ENCODE data around the gene LRRN3.

Gene LRRN3

GRCh38 chr7:111126987-111127386 is 36.1 kb downstream of the LRRN3 start:
- Histone ChIP-seq H3K9me3 (ENCODE audit: control insufficient read depth in 1 of 2, low read length in 2 of 2) (no peaks in the 10 kb centered on the region), H3K4me1 (ENCODE audit: control insufficient read depth in 1 of 2, insufficient read depth in 2 of 2, low read length in 2 of 2) (no peaks in the 10 kb centered on the region), H3K36me3 (ENCODE audit: control insufficient read depth in 1 of 2, insufficient read depth in 2 of 2, low read length in 2 of 2) (no peaks in the 10 kb centered on the region), H3K4me3 (ENCODE audit: low read depth in 1 of 2, low read length in 2 of 2) (no peak overlapping the region), H3K27me3 (ENCODE audit: control insufficient read depth in 1 of 2, insufficient read depth in 2 of 2, low read length in 2 of 2) (no peaks in the 10 kb centered on the region), H3K9ac (ENCODE audit: low read depth in 1 of 2, low read length in 2 of 2) (no peak overlapping the region), H3K27ac (ENCODE audit: low read depth, low read length) (no peak overlapping the region)

- H3K4me3 ChIP-seq (ENCODE audit: low read depth in 1 of 2, low read length in 2 of 2): no peak overlapping the region
- H3K27me3 ChIP-seq (ENCODE audit: control insufficient read depth in 1 of 2, insufficient read depth in 2 of 2, low read length in 2 of 2): no peaks in the 10 kb centered on the region
- no peaks in the 10 kb centered on the region for H3K9me3 ChIP-seq (ENCODE audit: control insufficient read depth in 1 of 2, low read length in 2 of 2)
- H3K4me1 ChIP-seq (ENCODE audit: control insufficient read depth in 1 of 2, insufficient read depth in 2 of 2, low read length in 2 of 2): no peaks in the 10 kb centered on the region
- no peak overlapping the region for H3K9ac ChIP-seq (ENCODE audit: low read depth in 1 of 2, low read length in 2 of 2)
- H3K27ac ChIP-seq (ENCODE audit: low read depth, low read length): no peak overlapping the region
- no peaks in the 10 kb centered on the region for H3K36me3 ChIP-seq (ENCODE audit: control insufficient read depth in 1 of 2, insufficient read depth in 2 of 2, low read length in 2 of 2)
These were observed 38.5 kb downstream of the LRRN3 start for GRCh38 chr7:111129435-111129834.

GRCh38 chr7:111132833-111133232 is 41.9 kb downstream of the LRRN3 start:
- Histone ChIP-seq H3K9me3 (ENCODE audit: control insufficient read depth in 1 of 2, low read length in 2 of 2) (no peaks in the 10 kb centered on the region), H3K27me3 (ENCODE audit: control insufficient read depth in 1 of 2, insufficient read depth in 2 of 2, low read length in 2 of 2) (no peaks in the 10 kb centered on the region), H3K9ac (ENCODE audit: low read depth in 1 of 2, low read length in 2 of 2) (no peak overlapping the region), H3K27ac (ENCODE audit: low read depth, low read length) (no peak overlapping the region), H3K36me3 (ENCODE audit: control insufficient read depth in 1 of 2, insufficient read depth in 2 of 2, low read length in 2 of 2) (no peaks in the 10 kb centered on the region), H3K4me3 (ENCODE audit: low read depth in 1 of 2, low read length in 2 of 2) (no peak overlapping the region), H3K4me1 (ENCODE audit: control insufficient read depth in 1 of 2, insufficient read depth in 2 of 2, low read length in 2 of 2) (no peaks in the 10 kb centered on the region)

GRCh38 chr7:111137296-111138192 is 46.6 kb downstream of the LRRN3 start:
- Histone ChIP-seq H3K4me1 (ENCODE audit: control insufficient read depth in 1 of 2, insufficient read depth in 2 of 2, low read length in 2 of 2) (no peaks in the 10 kb centered on the region), H3K4me3 (ENCODE audit: low read depth in 1 of 2, low read length in 2 of 2) (no peak overlapping the region), H3K9me3 (ENCODE audit: control insufficient read depth in 1 of 2, low read length in 2 of 2) (no peaks in the 10 kb centered on the region), H3K27me3 (ENCODE audit: control insufficient read depth in 1 of 2, insufficient read depth in 2 of 2, low read length in 2 of 2) (no peaks in the 10 kb centered on the region), H3K9ac (ENCODE audit: low read depth in 1 of 2, low read length in 2 of 2) (no peak overlapping the region), H3K36me3 (ENCODE audit: control insufficient read depth in 1 of 2, insufficient read depth in 2 of 2, low read length in 2 of 2) (no peaks in the 10 kb centered on the region), H3K27ac (ENCODE audit: low read depth, low read length) (no peak overlapping the region)

- Histone ChIP-seq H3K4me3 (ENCODE audit: low read depth in 1 of 2, low read length in 2 of 2) (no peak overlapping the region), H3K9ac (ENCODE audit: low read depth in 1 of 2, low read length in 2 of 2) (no peak overlapping the region), H3K4me1 (ENCODE audit: control insufficient read depth in 1 of 2, insufficient read depth in 2 of 2, low read length in 2 of 2) (no peaks in the 10 kb centered on the region), H3K27me3 (ENCODE audit: control insufficient read depth in 1 of 2, insufficient read depth in 2 of 2, low read length in 2 of 2) (no peaks in the 10 kb centered on the region), H3K27ac (ENCODE audit: low read depth, low read length) (no peak overlapping the region), H3K9me3 (ENCODE audit: control insufficient read depth in 1 of 2, low read length in 2 of 2) (no peaks in the 10 kb centered on the region), H3K36me3 (ENCODE audit: control insufficient read depth in 1 of 2, insufficient read depth in 2 of 2, low read length in 2 of 2) (no peaks in the 10 kb centered on the region)
These were observed 47.3 kb downstream of the LRRN3 start for GRCh38 chr7:111138193-111138569.

GRCh38 chr7:111138586-111138985 is 47.7 kb downstream of the LRRN3 start:
- no peaks in the 10 kb centered on the region for H3K9me3 ChIP-seq (ENCODE audit: control insufficient read depth in 1 of 2, low read length in 2 of 2)
- H3K9ac ChIP-seq (ENCODE audit: low read depth in 1 of 2, low read length in 2 of 2): no peak overlapping the region
- no peak overlapping the region for H3K27ac ChIP-seq (ENCODE audit: low read depth, low read length)
- no peaks in the 10 kb centered on the region for H3K36me3 ChIP-seq (ENCODE audit: control insufficient read depth in 1 of 2, insufficient read depth in 2 of 2, low read length in 2 of 2)
- H3K27me3 ChIP-seq (ENCODE audit: control insufficient read depth in 1 of 2, insufficient read depth in 2 of 2, low read length in 2 of 2): no peaks in the 10 kb centered on the region
- H3K4me3 ChIP-seq (ENCODE audit: low read depth in 1 of 2, low read length in 2 of 2): no peak overlapping the region
- H3K4me1 ChIP-seq (ENCODE audit: control insufficient read depth in 1 of 2, insufficient read depth in 2 of 2, low read length in 2 of 2): no peaks in the 10 kb centered on the region

GRCh38 chr7:111140091-111140865 is 49.4 kb downstream of the LRRN3 start:
- Histone ChIP-seq H3K4me3 (ENCODE audit: low read depth in 1 of 2, low read length in 2 of 2) (no peak overlapping the region), H3K9me3 (ENCODE audit: control insufficient read depth in 1 of 2, low read length in 2 of 2) (no peaks in the 10 kb centered on the region), H3K36me3 (ENCODE audit: control insufficient read depth in 1 of 2, insufficient read depth in 2 of 2, low read length in 2 of 2) (no peaks in the 10 kb centered on the region), H3K27me3 (ENCODE audit: control insufficient read depth in 1 of 2, insufficient read depth in 2 of 2, low read length in 2 of 2) (no peaks in the 10 kb centered on the region), H3K4me1 (ENCODE audit: control insufficient read depth in 1 of 2, insufficient read depth in 2 of 2, low read length in 2 of 2) (no peaks in the 10 kb centered on the region), H3K27ac (ENCODE audit: low read depth, low read length) (no peak overlapping the region), H3K9ac (ENCODE audit: low read depth in 1 of 2, low read length in 2 of 2) (no peak overlapping the region)

GRCh38 chr7:111145472-111145871 is 54.5 kb downstream of the LRRN3 start:
- Histone ChIP-seq H3K27me3 (ENCODE audit: control insufficient read depth in 1 of 2, insufficient read depth in 2 of 2, low read length in 2 of 2) (no peaks in the 10 kb centered on the region), H3K9me3 (ENCODE audit: control insufficient read depth in 1 of 2, low read length in 2 of 2) (no peaks in the 10 kb centered on the region), H3K4me3 (ENCODE audit: low read depth in 1 of 2, low read length in 2 of 2) (no peak overlapping the region), H3K9ac (ENCODE audit: low read depth in 1 of 2, low read length in 2 of 2) (no peak overlapping the region), H3K36me3 (ENCODE audit: control insufficient read depth in 1 of 2, insufficient read depth in 2 of 2, low read length in 2 of 2) (no peaks in the 10 kb centered on the region), H3K27ac (ENCODE audit: low read depth, low read length) (no peak overlapping the region), H3K4me1 (ENCODE audit: control insufficient read depth in 1 of 2, insufficient read depth in 2 of 2, low read length in 2 of 2) (no peaks in the 10 kb centered on the region)

- no peak overlapping the region for H3K27ac ChIP-seq (ENCODE audit: low read depth, low read length)
- no peak overlapping the region for H3K4me3 ChIP-seq (ENCODE audit: low read depth in 1 of 2, low read length in 2 of 2)
- H3K4me1 ChIP-seq (ENCODE audit: control insufficient read depth in 1 of 2, insufficient read depth in 2 of 2, low read length in 2 of 2): no peaks in the 10 kb centered on the region
- H3K27me3 ChIP-seq (ENCODE audit: control insufficient read depth in 1 of 2, insufficient read depth in 2 of 2, low read length in 2 of 2): no peaks in the 10 kb centered on the region
- no peak overlapping the region for H3K9ac ChIP-seq (ENCODE audit: low read depth in 1 of 2, low read length in 2 of 2)
- no peaks in the 10 kb centered on the region for H3K36me3 ChIP-seq (ENCODE audit: control insufficient read depth in 1 of 2, insufficient read depth in 2 of 2, low read length in 2 of 2)
- H3K9me3 ChIP-seq (ENCODE audit: control insufficient read depth in 1 of 2, low read length in 2 of 2): no peaks in the 10 kb centered on the region
These were observed 55.2 kb downstream of the LRRN3 start for GRCh38 chr7:111146136-111146535.

GRCh38 chr7:111147708-111148533 is 57.0 kb downstream of the LRRN3 start:
- H3K4me1 ChIP-seq (ENCODE audit: control insufficient read depth in 1 of 2, insufficient read depth in 2 of 2, low read length in 2 of 2): no peaks in the 10 kb centered on the region
- no peak overlapping the region for H3K9ac ChIP-seq (ENCODE audit: low read depth in 1 of 2, low read length in 2 of 2)
- no peaks in the 10 kb centered on the region for H3K9me3 ChIP-seq (ENCODE audit: control insufficient read depth in 1 of 2, low read length in 2 of 2)
- H3K36me3 ChIP-seq (ENCODE audit: control insufficient read depth in 1 of 2, insufficient read depth in 2 of 2, low read length in 2 of 2): no peaks in the 10 kb centered on the region
- no peaks in the 10 kb centered on the region for H3K27me3 ChIP-seq (ENCODE audit: control insufficient read depth in 1 of 2, insufficient read depth in 2 of 2, low read length in 2 of 2)
- no peak overlapping the region for H3K4me3 ChIP-seq (ENCODE audit: low read depth in 1 of 2, low read length in 2 of 2)
- no peak overlapping the region for H3K27ac ChIP-seq (ENCODE audit: low read depth, low read length)

All from duodenal mucosa (tissue), 2 donors.